Mesodermal cell (in vitro differentiated cells): ENCODE measurements around the gene WHAMM.

Source experiments
- H3K27ac ChIP-seq: 2 replicates; pipeline ENCODE4 v1.7.0; 2013; ENCODE audit warnings: mild to moderate bottlenecking, low read depth, low read length, moderate library complexity; ENCODE audit not compliant: severe bottlenecking
- H3K36me3 ChIP-seq: 2 replicates; pipeline ENCODE4 v1.7.1; 2013; ENCODE audit warnings: mild to moderate bottlenecking, low read length, moderate library complexity; ENCODE audit not compliant: control insufficient read depth, insufficient read depth
- H3K4me1 ChIP-seq: one replicate; pipeline ENCODE4 v1.7.1; 2013; ENCODE audit warnings: mild to moderate bottlenecking, low read length; ENCODE audit not compliant: insufficient read depth, control insufficient read depth, poor library complexity, severe bottlenecking
- H3K4me3 ChIP-seq: 2 replicates; pipeline ENCODE4 v1.7.0; 2013; ENCODE audit warnings: low read length, control low read depth, mild to moderate bottlenecking; ENCODE audit not compliant: insufficient read depth, poor library complexity, severe bottlenecking; ENCODE audit errors: extremely low read depth
- H3K9me3 ChIP-seq: 2 replicates; pipeline ENCODE4 v1.7.1; 2013; ENCODE audit warnings: mild to moderate bottlenecking, low read length, moderate library complexity; ENCODE audit not compliant: control insufficient read depth
- WGBS, 2 experiments: methylation state at CpG; one replicate each; pipeline ENCODE4 v1.1.5; 2013; ENCODE audit warnings: missing lambda C conversion rate in 2 of 2; ENCODE audit not compliant: insufficient coverage in 2 of 2; 5-methylcytosine and 5-hydroxymethylcytosine counted together

WHAMM gene

GRCh38 chr15:82781349-82781748 is 28.1 kb upstream of the WHAMM start:
- no peak overlapping the region for H3K27ac ChIP-seq
- H3K9me3 ChIP-seq: peaks cover 5% of the 10 kb centered on the region
- WGBS, 2 experiments: 88 to 100% methylated on average over 1 to 2 of the region's 4 CpGs
- no peaks in the 10 kb centered on the region for H3K36me3 ChIP-seq
- H3K4me1 ChIP-seq: no peaks in the 10 kb centered on the region
- no peak overlapping the region for H3K4me3 ChIP-seq

GRCh38 chr15:82788496-82788895 is 20.9 kb upstream of the WHAMM start:
- H3K4me1 ChIP-seq: no peaks in the 10 kb centered on the region
- no peaks in the 10 kb centered on the region for H3K9me3 ChIP-seq
- H3K36me3 ChIP-seq: no peaks in the 10 kb centered on the region
- H3K27ac ChIP-seq: no peak overlapping the region
- no peak overlapping the region for H3K4me3 ChIP-seq
- WGBS, 2 experiments: 74 to 95% methylated on average over 2 of the region's 2 CpGs

GRCh38 chr15:82789491-82789890 is 19.9 kb upstream of the WHAMM start:
- 86 to 100% methylated on average over 1 of the region's 1 CpG for WGBS, 2 experiments
- Histone ChIP-seq H3K9me3 (no peaks in the 10 kb centered on the region), H3K4me1 (no peaks in the 10 kb centered on the region), H3K36me3 (no peaks in the 10 kb centered on the region), H3K4me3 (no peak overlapping the region), H3K27ac (no peak overlapping the region)

DNA sequence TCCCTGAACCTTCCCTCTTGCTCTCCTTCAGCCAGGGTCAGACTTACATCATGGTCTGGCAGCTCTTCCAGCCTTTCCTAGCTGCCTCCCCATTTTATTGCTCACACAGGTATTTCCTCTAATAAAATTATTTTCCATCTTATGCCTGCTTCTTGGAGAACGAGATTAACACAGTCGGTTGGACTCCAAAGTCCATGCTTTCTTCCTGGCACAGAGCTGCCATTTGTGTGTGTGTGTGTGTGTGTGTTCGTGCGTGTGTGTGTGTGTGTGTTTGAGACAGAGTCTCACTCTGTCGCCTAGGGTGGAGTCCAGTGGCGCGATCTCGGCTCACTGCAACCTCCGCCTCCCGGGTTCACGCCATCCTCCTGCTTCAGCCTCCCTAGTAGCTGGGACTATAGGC is 19.1 kb upstream of the WHAMM start:
- Histone ChIP-seq H3K9me3 (no peaks in the 10 kb centered on the region), H3K4me3 (no peak overlapping the region), H3K36me3 (no peaks in the 10 kb centered on the region), H3K4me1 (no peaks in the 10 kb centered on the region), H3K27ac (no peak overlapping the region)
- WGBS, 2 experiments: 100% methylated on average over 3 of the region's 11 CpGs; no CpG with 5 or more reads in 1 of the 2 experiments

DNA sequence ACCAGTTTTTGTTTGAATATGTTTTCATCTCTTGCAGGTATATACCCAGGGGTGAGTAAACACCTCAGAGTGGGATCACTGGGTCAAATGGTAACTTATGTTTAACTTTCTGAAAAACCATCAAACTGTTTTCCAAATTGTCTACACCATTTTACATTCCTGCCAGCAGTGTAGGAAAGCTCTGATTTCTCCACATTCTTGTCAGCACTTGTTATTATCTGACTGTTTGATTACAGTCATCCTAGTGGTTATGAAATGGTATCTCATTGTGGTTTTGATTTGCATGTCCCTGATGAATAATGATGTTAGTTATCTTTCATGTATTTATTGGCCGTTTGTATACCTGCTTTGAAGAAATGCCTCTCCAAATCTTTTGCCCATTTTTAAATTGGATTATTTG is 17.4 kb upstream of the WHAMM start:
- H3K4me1 ChIP-seq: no peaks in the 10 kb centered on the region
- H3K36me3 ChIP-seq: no peaks in the 10 kb centered on the region
- no peaks in the 10 kb centered on the region for H3K9me3 ChIP-seq
- 100% methylated on average over 1 of the region's 1 CpG; no CpG with 5 or more reads in 1 of the 2 experiments for whole genome bisulfite sequencing, 2 experiments
- no peak overlapping the region for H3K27ac ChIP-seq
- H3K4me3 ChIP-seq: no peak overlapping the region

DNA sequence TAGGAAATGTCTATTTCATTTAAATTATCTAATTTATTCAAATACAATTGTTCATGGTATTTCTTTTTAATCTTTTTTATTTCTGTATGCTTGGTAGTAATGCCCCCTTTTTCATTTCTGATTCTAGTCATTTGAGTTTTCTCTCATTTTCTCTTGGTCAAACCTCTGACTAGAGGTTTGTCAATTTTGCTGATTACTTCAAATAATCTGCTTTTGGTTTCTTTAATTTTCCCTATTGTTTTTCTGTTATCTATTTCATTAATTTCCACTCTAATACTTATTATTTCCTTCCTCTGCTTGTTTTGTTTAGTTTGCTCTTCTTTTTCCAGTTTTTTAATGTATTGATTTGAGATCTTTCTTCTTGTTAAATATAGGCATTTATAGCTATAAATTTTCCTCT is 15.7 kb upstream of the WHAMM start:
- Histone ChIP-seq H3K4me3 (no peak overlapping the region), H3K36me3 (no peaks in the 10 kb centered on the region), H3K27ac (no peak overlapping the region), H3K4me1 (no peaks in the 10 kb centered on the region), H3K9me3 (no peaks in the 10 kb centered on the region)

- 67 to 83% methylated on average over 1 to 2 of the region's 4 CpGs for WGBS, 2 experiments
- Histone ChIP-seq H3K4me1 (no peaks in the 10 kb centered on the region), H3K4me3 (no peak overlapping the region), H3K27ac (no peak overlapping the region), H3K9me3 (no peaks in the 10 kb centered on the region), H3K36me3 (no peaks in the 10 kb centered on the region)
Observed at GRCh38 chr15:82798104-82798503, 11.3 kb upstream of the WHAMM start.

- 76 to 79% methylated on average over 5 of the region's 5 CpGs for WGBS, 2 experiments
- Histone ChIP-seq H3K9me3 (no peaks in the 10 kb centered on the region), H3K36me3 (no peaks in the 10 kb centered on the region), H3K4me3 (no peak overlapping the region), H3K4me1 (no peaks in the 10 kb centered on the region), H3K27ac (no peak overlapping the region)
Observed at GRCh38 chr15:82798531-82799166, 10.8 kb upstream of the WHAMM start.

DNA sequence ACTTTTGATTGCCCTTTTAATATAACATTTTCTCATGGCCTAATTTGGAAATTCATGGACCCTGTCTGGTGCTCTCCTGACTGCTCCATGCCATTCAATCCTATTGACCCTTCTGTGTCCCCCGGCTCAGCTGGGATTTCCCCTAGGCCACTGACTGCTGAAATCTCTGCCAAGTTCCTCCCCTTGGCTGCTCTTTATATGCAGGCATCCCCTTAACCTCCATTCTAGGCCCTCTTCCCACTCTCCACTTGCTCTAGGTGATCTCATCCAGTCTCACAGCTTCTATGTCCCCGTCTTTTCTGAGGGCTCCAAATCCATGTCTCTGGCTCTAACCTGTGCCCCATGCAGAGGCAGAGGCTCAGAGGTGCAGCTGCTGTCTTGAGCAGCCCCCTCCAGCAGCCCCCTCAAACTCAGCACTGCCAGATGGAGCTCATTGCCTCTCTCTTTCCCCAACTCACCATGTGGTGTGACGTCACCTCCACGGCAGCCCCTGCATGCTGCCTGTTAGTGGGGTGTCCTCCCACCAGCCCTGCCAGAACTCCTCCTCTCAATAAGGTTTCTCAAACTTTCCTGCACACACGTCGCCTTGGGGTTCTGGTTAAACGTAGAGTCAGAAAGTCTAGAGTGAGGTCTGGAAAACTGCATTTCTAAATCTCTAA is 10.1 kb upstream of the WHAMM start:
- Histone ChIP-seq H3K36me3 (no peaks in the 10 kb centered on the region), H3K4me3 (no peak overlapping the region)
- WGBS, 2 experiments: 79 to 92% methylated on average over 4 to 5 of the region's 7 CpGs

GRCh38 chr15:82802497-82802896 is 6.9 kb upstream of the WHAMM start:
- Histone ChIP-seq H3K36me3 (no peaks in the 10 kb centered on the region), H3K9me3 (no peaks in the 10 kb centered on the region), H3K4me3 (no peak overlapping the region), H3K4me1 (no peaks in the 10 kb centered on the region), H3K27ac (no peak overlapping the region)
- WGBS, 2 experiments: no CpG with 5 or more reads among the region's 1 CpG

More for the DNA sequence above, 10.1 kb upstream of the WHAMM start:
- Histone ChIP-seq H3K4me1 (no peaks in the 10 kb centered on the region), H3K9me3 (no peaks in the 10 kb centered on the region), H3K27ac (no peak overlapping the region)

- H3K4me1 ChIP-seq: no peaks in the 10 kb centered on the region
- H3K27ac ChIP-seq: no peak overlapping the region
- H3K4me3 ChIP-seq: no peak overlapping the region
- H3K9me3 ChIP-seq: no peaks in the 10 kb centered on the region
- no peaks in the 10 kb centered on the region for H3K36me3 ChIP-seq
- WGBS, 2 experiments: 80 to 100% methylated on average over 1 of the region's 2 CpGs
Observed at GRCh38 chr15:82803793-82804574, 5.4 kb upstream of the WHAMM start.
